GM19455 (cell line): ENCODE measurements around the gene CPNE2.
"Not testable (repeated sequence)": the region's sequence is repeated elsewhere in the genome, so short reads cannot be mapped to it uniquely, and the experiment has no call there.

Source experiments
- ATAC-seq: cut with Tn5 transposase; IDR thresholded peaks from one replicate; pipeline ENCODE4 v1.9.1; 2021; ENCODE audit not compliant: unreplicated experiment

The CPNE2 gene

DNA sequence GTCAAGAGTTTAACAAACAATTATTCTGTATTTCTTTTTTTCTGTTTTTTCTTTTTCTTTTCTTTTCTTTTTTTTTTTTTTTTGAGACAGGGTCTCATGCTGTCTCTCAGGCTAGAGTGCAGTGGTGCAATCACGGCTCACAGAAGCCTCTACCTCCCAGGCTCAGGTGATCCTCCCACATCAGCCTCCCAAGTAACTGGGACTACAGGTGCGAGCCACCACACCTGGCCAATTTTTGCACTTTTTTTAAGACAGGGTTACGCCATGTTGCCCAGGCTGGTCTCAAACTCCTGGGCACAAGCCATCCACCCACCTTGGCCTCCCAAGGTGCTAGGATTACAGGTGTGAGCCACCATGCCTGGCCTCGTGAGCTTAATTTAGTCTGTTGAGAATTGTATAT lies 97.1 kb downstream of the CPNE2 start:
- ATAC-seq = not testable (repeated sequence)

DNA sequence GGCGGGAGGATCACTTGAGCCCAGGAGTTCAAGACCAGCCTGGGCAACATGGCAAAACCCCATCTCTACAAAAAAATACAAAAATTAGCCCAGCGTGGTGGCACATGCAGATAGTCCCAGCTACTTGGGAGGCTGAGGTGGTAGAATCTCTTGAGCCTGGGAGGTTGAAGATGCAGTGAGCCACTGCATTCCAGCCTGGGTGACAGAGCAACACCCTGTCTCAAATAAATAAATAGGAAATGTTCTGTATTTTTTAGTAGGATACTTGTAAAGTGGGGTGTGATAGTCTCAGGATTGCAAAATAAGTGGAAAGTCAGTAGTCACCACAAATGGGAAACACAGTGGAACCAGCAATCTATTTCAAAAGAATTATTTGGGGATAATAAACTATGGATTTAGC lies 97.8 kb downstream of the CPNE2 start:
- ATAC-seq = no peak

DNA sequence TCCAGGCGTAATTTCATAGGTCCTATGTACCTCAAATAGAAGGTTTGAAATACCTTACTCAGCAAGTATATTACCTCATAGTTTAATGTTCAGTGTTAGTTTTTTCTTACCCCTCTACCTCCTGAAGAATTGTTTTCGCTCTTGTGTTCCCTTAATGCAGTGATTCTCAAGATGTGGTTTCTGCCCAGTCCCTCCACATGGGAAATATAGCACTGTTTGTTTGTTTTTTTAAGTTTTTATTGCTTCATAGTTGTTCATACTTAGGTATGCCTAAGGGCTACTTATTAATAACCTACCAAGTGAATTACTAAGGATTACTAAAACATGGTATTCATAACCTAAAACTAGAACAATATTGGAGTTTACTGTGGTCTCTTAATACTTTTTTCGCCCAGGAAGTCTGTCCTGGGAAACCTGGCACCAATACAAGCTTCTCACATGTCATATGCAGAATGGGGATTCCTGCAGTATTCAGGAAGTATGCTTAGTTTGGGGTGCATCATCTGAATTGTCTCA lies 98.7 kb downstream of the CPNE2 start:
- no peak for ATAC-seq

DNA sequence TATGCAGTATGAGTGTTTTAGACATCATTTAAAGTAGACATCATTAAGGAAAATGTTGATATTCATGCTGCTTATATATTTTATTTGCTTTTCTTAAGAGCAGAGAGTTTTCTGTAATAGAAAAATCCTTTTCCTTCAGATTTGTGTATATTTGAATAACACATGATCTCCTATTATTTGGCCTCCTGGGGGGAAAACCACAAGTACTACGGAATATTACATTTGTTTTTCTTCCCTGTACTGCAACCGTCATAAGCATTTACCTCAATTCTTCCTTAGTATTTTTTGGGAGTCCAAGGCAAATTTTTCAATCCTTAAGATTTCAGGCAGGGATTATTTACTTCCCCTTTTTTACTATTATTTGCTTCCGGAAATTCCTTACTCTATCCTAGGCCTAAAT lies 99.8 kb downstream of the CPNE2 start:
- no peak for ATAC-seq

DNA sequence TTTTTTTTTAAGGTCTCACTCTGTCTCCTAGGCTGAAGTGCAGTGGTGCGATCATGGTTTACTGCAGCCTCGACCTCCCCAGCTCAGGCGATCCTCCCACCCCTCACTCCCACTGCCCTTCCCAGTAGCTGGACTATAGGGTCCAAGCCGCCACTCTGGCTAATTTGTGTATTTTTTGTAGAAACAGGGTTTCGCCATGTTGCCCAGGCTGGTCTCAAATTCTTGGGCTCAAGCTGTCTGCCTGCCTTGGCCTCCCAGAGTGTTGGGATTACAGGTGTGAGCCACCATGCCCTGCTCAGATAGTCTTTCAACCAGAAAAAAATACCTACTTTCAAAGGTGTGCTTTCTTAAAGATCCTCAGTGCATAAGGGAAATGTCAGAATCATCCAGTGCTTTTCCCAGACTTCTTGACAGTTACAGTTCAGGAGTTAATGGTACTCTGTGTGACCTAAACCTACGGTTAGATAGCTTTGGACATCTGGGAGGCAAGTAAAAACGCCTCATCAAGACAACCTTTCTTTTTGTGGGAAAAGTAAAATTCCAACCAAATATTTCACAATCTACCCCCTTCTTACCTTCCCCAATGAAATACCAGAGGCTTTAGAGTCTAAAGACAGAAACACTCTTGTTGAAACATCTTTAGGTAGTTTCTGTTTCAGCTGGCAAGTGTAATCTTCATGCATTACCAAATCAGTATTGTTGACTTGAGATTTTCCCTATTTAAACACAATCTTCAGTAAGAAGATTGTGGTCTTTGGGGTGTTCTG lies 100.5 kb downstream of the CPNE2 start:
- ATAC-seq = no peak

DNA sequence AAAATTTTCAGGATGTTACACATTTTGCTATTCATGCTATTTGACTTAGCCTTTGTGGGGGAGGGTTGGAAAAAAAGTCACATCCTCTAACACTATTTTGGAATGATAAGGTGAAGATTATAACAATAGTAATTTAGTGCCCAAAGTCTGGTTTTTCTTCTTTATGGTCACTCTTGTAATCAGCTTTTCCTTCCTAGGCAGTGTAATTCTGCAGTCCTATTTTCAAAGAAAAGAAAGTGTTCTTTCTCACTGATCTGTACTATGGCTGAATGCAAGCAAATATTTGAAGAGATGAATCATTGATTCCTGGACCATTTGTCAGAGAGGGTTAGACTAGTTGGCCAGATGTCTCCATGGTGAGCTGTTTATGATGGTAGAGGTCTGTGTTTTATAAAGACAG lies 102.1 kb downstream of the CPNE2 start:
- no peak for ATAC-seq

DNA sequence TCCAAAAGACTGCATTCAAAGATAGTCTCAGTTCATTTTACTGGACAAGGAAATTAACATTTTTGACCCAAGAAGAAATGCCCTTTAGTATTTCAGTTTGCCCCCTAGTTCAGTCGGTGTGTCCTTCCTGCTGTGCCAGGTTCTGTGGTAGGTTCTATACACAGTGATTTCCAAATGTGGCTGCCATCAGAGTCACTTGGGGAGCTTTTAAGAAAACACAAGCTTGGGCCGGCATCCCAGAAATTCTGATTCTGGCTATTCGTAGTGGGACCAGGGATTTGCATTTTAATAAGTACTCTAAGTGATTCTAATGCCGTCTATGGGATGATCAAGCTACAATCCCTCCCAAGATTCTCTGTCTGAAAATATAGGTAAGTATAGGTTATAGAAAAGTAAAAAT lies 103.9 kb downstream of the CPNE2 start:
- no peak for ATAC-seq

DNA sequence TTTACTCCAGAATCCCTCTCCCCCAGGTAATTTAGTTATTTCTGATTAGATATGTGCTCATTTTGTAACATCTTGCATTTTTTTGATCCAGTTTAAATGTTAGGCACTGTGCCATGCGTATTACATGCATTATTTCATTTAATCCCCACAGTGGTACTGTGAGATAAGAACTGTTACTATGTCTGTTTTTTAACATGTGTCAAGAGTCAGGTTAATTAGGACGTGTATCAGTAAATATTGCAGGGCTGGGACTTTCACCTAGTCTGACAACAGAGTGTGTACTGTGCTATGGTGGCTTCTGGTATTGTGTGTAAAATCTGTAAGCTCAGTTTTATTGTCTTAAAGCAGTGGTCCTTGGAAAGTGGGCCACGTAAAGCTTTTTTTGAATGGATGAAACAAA lies 104.4 kb downstream of the CPNE2 start:
- no peak for ATAC-seq
